Mucosa of stomach (tissue), 1 donor: ENCODE results near the gene TEX2.
"Not testable (repeated sequence)": the region's sequence is repeated elsewhere in the genome, so short reads cannot be mapped to it uniquely, and the experiment has no call there.

Source experiments
- H3K27me3 ChIP-seq: one replicate; pipeline ENCODE4 v1.7.0; 2013; ENCODE audit warnings: mild to moderate bottlenecking, low read length; ENCODE audit not compliant: control insufficient read depth, insufficient read depth
- H3K36me3 ChIP-seq: one replicate; pipeline ENCODE4 v1.7.0; 2013; ENCODE audit warnings: low read length; ENCODE audit not compliant: control insufficient read depth, insufficient read depth
- H3K4me1 ChIP-seq: one replicate; pipeline ENCODE4 v1.7.0; 2013; ENCODE audit warnings: mild to moderate bottlenecking, low read length; ENCODE audit not compliant: control insufficient read depth, insufficient read depth
- H3K4me3 ChIP-seq: one replicate; pipeline ENCODE4 v1.7.0; 2013; ENCODE audit warnings: low read length
- H3K9ac ChIP-seq: one replicate; pipeline ENCODE4 v1.7.0; 2013; ENCODE audit warnings: mild to moderate bottlenecking, low read length, moderate library complexity
- H3K9me3 ChIP-seq: one replicate; pipeline ENCODE4 v1.7.0; 2013; ENCODE audit warnings: mild to moderate bottlenecking, low read length, moderate library complexity; ENCODE audit not compliant: control insufficient read depth
- donor health status: Pancreatic carcinoma.

TEX2 gene

DNA sequence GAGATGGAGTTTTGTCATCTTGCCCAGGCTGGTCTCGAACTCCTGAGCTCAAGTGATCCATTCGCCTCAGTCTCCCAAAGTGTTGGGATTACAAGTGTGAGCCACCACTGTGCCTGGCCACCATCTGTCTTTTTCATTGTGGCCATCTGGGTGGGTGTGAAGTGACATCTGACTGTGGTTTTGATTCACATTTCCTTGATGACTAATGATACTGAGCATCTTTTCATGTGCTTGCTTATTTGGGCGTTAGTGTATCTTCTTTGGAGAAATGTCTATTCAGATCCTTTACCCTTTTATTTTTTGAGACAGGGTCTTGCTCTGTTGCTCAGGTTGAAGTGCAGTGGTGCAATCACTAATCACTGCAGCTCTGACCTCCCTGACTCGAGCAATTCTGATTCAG lies 79.2 kb downstream of the TEX2 start:
- no peaks in the 10 kb centered on the region for H3K9me3 ChIP-seq
- no peaks in the 10 kb centered on the region for H3K36me3 ChIP-seq
- no peak overlapping the region for H3K4me3 ChIP-seq
- H3K27me3 ChIP-seq: no peaks in the 10 kb centered on the region
- H3K9ac ChIP-seq: no peak overlapping the region
- no peaks in the 10 kb centered on the region for H3K4me1 ChIP-seq

DNA sequence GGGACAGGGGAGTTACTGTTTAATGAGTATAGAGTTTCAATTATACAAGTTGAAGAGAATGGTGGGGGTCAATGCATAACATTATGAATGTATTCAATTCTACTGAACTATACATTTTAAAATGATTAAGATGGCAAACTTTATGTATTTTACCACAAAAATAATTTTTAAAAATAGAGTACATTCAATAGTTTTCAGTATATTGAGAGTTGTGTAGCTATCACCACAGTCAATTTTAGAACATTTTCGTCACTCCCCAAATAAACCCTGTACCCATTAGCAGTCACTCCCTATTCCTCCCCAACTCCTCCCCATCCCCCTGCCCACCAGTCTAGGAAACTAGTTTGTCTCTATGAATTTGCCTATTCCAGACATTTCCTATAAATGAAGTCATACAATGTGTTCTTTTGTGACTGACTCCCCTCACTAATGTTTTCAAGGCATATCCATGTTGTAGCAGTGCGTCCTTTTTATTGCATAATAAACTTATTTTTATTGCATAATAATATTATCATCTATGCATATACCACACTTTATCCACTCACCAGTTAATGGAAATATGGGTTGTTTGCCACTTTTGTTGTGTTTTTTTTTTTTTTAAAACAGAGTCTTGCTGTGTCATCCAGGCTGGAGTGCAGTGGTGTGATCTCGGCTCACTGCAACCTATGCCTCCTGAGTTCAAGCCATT lies 80.6 kb downstream of the TEX2 start:
- no peaks in the 10 kb centered on the region for H3K36me3 ChIP-seq
- no peak overlapping the region for H3K9ac ChIP-seq
- H3K9me3 ChIP-seq: no peaks in the 10 kb centered on the region
- H3K4me3 ChIP-seq: no peak overlapping the region
- H3K27me3 ChIP-seq: no peaks in the 10 kb centered on the region
- H3K4me1 ChIP-seq: peaks cover 6% of the 10 kb centered on the region

DNA sequence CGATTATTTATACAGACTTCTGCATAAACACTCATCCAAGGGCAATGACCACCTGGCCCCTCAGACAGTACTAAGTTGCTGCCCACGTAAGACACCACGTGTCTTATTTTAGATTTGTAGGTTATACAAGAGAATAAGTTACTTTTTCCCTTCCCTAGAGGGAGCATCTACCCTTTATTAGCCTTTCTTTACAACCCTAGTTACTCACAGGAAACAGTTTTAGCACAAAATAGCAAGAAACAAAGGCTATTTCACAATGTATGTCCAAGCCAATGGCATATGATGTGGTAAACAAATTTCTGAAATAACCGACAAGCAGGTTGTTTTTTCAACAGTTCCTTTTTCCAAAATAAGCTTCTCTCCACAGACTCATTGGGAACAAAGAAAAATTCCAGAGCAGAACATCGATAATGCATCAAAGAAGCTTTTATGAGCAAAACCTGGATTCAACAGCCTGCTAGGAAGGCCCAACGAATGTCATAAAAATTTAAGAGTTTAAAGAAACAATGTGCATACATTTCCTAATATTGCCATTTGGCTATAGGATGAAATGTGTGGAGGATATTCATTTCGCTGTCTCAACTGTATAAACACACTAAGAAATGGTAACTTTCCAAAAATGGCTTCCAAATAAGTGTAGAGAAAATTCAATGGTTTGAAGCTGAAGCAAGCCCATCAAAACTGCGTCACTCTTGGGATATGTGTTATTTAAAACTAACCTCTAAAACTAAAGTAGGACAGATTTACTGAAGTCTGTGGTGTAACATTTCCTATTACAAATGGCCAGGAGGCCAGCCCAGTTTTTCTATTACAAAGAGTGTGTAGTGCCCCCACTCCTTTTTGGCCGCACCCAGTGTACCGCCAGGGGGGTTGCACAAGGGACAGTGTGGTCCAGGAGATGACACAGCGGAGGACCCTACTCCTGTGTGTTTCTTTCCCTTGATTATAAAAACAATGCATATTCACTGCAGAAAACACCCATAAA lies 82.7 kb downstream of the TEX2 start:
- H3K9ac ChIP-seq: no peak overlapping the region
- no peaks in the 10 kb centered on the region for H3K9me3 ChIP-seq
- H3K36me3 ChIP-seq: peaks cover 4% of the 10 kb centered on the region
- H3K27me3 ChIP-seq: no peaks in the 10 kb centered on the region
- peaks cover 6% of the 10 kb centered on the region for H3K4me1 ChIP-seq
- no peak overlapping the region for H3K4me3 ChIP-seq

DNA sequence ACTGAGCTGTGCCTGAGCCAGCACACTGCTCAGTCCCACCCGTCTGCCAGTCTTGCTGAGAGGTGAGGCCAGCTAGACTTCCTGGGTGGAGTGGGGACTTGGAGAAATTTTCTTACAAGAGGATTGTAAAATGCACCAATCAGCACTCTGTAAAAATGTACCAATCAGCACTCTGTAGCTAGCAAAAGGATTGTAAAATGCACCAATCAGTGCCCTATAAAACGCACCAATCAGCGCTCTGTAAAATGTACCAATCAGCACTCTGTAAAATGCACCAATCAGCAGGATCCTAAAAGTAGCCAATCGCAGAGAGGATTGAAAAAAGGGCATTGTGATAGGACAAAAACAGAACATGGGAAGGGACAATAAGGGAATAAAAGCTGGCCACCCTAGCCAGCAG lies 84.0 kb downstream of the TEX2 start:
- H3K27me3 ChIP-seq, H3K9me3 ChIP-seq, H3K4me3 ChIP-seq, H3K4me1 ChIP-seq, H3K9ac ChIP-seq, H3K36me3 ChIP-seq: not testable (repeated sequence)

DNA sequence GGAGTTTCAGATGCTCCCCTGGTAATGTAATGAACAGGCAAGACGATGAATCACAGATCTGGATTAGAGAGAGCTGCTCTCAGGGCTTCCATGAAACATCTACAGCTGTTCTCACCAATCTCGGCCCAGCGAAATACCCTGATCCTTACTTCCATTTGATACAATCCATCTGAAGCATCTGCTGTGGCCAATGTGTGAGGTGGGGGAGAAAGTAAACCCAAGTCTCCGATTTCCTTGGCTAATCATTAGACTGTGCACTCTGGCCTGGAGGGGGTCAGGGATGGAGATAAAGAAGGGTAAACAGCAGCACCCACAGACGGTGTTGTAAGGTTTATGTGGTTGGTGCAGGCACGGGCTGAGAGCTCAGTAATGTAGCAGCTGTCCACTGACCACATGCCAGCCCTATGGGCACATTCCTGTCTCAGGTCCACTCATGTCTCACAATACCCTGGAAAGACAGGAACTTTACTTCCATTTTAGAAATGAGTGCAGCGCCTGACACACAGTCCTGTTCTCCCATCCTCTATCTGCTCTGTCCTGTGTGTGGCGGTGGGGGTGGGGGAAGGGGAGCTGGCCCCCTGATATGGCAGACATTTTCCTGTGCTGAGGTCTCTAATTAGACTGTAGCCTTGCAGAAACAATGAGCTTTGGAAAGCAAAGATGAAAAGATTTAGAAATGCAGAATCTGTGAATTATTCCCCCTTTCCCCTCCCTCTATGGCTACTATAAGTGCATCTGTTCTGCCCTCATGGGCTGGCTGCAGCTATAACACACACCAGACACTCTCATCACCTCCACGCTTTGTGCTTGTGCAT lies 84.8 kb downstream of the TEX2 start:
- H3K4me1 ChIP-seq: peaks cover 6% of the 10 kb centered on the region
- no peak overlapping the region for H3K9ac ChIP-seq
- H3K27me3 ChIP-seq: no peaks in the 10 kb centered on the region
- no peaks in the 10 kb centered on the region for H3K9me3 ChIP-seq
- H3K36me3 ChIP-seq: peaks cover 4% of the 10 kb centered on the region
- no peak overlapping the region for H3K4me3 ChIP-seq

DNA sequence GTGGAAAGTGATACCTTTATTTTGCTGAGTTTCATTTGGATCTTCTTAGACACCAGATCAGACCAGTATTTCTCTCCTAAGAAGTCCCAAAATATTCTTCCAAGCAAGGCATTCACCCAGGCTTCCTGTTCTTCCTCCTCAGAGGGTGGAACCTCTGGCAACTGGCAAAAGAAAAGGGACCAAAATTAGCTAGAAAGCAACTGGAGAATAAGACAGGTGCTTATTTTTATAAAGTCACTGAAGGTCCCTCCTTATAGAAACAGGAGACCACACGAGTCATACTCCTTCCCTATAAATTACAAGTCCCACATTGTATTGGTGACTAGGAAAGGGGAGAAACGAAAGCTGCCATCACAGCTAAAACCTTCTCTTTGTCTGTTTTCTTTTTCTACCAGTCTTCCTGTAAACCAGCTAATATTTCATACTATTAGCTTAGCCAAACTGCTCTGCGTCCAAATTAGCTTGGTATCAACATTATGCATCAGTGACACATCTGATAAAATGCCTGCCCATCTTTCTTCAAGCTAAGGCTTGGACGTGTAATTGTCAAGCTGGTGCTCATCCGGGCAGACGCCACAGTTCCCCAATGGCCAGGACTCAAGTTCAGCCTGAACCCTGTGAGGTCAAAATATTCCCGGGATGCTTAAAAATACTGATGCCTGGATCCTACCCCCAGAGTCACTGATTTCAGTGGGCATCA lies 85.6 kb downstream of the TEX2 start:
- Histone ChIP-seq H3K36me3 (peaks cover 4% of the 10 kb centered on the region), H3K27me3 (no peaks in the 10 kb centered on the region), H3K4me3 (no peak overlapping the region), H3K9ac (no peak overlapping the region), H3K9me3 (no peaks in the 10 kb centered on the region), H3K4me1 (peaks cover 6% of the 10 kb centered on the region)

DNA sequence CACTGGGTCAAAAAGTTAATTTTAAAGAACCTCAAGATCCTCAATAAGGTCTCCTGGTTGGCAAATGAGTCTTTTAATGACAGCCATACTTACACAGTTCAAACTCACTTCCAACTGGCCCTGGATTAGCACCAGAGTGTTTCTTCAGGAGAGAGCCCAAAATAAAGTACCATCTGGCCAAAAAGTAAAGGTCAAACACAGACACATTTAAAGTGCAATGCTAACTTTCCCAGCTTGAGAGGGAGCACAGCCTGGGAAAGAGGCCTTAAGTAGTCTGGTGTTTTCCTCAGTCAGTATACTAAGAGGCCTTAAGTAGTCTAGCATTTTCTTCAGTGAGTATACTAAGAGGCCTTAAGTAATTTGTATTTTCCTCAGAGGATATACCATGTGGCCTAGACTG lies 86.5 kb downstream of the TEX2 start:
- no peaks in the 10 kb centered on the region for H3K27me3 ChIP-seq
- H3K36me3 ChIP-seq: peaks cover 4% of the 10 kb centered on the region
- H3K4me1 ChIP-seq: peaks cover 6% of the 10 kb centered on the region
- H3K4me3 ChIP-seq: no peak overlapping the region
- no peaks in the 10 kb centered on the region for H3K9me3 ChIP-seq
- H3K9ac ChIP-seq: no peak overlapping the region

DNA sequence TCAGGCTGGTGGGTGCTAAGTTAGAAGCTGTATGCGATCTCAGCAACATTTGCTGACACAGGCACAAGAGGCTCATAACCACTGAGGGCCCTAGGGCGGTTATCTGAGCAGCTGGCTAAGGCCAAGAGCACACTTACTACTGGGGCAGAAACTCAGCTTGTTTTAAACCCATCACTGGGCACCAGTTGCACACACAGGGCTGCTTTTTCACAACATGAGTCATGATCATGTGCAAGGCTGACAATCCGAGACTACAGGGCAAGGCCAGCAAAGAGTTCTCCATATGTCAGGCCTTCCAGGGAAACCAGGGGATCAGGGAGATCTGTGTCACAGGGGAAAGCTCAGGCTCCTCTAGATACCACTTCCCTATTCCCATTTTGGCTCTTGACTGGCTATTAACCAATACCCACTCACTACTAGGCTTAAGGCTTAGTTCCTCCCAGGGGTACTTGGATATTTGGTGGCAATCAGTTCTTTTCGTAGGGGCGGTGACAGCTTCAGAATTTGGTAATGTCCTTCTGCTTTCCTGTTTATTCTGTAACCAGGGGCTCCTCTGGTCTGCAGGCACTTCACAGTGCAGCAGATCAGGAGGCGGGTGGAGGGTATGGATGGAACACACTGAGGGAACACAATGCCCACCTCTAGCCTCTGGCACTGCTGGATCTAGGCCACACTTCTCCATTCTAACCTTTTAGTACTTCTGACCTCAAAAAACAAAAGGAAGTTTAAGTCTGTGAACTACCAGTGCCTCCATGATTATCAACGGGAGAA lies 88.2 kb downstream of the TEX2 start:
- Histone ChIP-seq H3K27me3 (no peaks in the 10 kb centered on the region), H3K36me3 (peaks cover 4% of the 10 kb centered on the region), H3K9ac (no peak overlapping the region), H3K4me1 (peaks cover 6% of the 10 kb centered on the region), H3K9me3 (no peaks in the 10 kb centered on the region), H3K4me3 (no peak overlapping the region)

DNA sequence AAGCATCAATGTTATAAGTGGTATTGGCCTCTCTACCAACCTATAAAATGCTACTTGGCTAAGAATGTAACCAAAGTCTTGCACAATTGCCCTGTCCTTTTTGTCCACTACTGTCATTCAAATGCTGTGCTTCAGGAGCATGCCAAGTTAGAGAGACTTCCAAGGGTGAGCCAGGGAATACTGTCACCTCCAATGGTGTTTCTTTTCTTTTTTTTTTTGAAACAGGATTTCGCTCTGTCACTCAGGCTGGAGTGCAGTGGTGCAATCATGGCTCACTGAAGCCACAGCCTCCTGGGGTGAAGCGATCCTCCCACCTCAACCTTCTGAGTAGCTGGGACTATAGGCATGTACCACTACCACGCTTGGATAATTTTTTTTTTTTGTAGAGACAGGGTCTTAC lies 89.4 kb downstream of the TEX2 start:
- Histone ChIP-seq H3K27me3 (no peaks in the 10 kb centered on the region), H3K36me3 (peaks cover 4% of the 10 kb centered on the region), H3K4me1 (peaks cover 6% of the 10 kb centered on the region), H3K9ac (no peak overlapping the region), H3K9me3 (no peaks in the 10 kb centered on the region), H3K4me3 (no peak overlapping the region)

DNA sequence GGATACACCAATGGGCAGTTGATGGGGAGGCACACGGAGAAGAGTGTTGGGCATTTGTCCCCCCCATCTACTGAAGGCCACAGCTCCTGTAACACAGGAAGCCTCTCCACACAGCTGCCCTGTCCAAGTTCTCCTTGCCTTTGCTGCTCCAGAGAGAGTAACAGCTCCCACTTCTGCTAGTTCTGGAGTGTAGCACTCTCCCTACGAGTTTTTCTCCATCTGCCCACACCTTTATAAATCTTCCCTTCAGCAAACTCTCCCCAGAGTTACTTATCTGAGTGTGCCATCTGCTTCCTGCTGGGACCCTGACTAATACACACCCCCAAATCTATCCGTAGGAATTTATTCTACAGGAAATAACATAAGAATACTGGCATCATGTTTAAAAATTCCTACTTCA lies 90.5 kb downstream of the TEX2 start:
- H3K27me3 ChIP-seq: no peaks in the 10 kb centered on the region
- H3K9me3 ChIP-seq: no peaks in the 10 kb centered on the region
- peaks cover 4% of the 10 kb centered on the region for H3K36me3 ChIP-seq
- H3K4me1 ChIP-seq: no peaks in the 10 kb centered on the region
- H3K9ac ChIP-seq: no peak overlapping the region
- H3K4me3 ChIP-seq: no peak overlapping the region

DNA sequence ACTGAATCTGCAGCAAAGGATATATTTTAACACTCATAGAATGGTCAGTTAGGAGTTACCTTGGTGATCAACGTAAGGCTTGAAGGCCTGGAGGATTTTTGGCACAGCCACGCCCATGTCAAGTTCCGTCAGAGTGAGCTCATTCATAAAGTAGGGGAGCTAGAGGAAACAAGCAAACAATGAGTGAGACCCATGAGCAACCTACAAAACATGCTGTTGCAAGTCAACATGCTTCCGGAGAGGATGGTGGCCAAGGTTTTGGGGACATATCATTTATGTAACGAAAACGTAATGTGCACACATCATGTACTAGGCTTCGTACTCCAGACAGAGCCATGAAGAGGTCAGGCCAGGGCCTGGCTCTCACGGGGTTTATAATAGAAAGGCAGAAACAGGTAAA lies 92.0 kb downstream of the TEX2 start:
- H3K9ac ChIP-seq: no peak overlapping the region
- no peak overlapping the region for H3K4me3 ChIP-seq
- H3K27me3 ChIP-seq: no peaks in the 10 kb centered on the region
- no peaks in the 10 kb centered on the region for H3K9me3 ChIP-seq
- H3K36me3 ChIP-seq: peaks cover 4% of the 10 kb centered on the region
- no peaks in the 10 kb centered on the region for H3K4me1 ChIP-seq
